ENCODE data around the gene CMTM6.

GRCh38 chr3:32456429-32457130 is 46.1 kb downstream of the CMTM6 start:
- no peak for TF ChIP-seq CTCF (IDR thresholded peaks at IDR 0.05; ENCODE audit: borderline replicate concordance, extremely low read depth, low read length, poor library complexity, severe bottlenecking)
- no peak for TF ChIP-seq EZH2 (IDR thresholded peaks at IDR 0.05; ENCODE audit: borderline replicate concordance, low read depth, low read length, severe bottlenecking)
